Measurements from ENCODE around the gene RPAP2.

The RPAP2 gene

GRCh38 chr1:92333668-92334067 lies 34.8 kb downstream of the RPAP2 start:
- H2AFZ ChIP-seq (ENCODE audit: low read depth, low read length, severe bottlenecking) = no peak overlapping the region
- H3K9me3 ChIP-seq (ENCODE audit: insufficient read depth, low read length) = no peaks in the 10 kb centered on the region
- no peak overlapping the region for H3K4me2 ChIP-seq (ENCODE audit: low read depth, low read length, poor library complexity, severe bottlenecking)
- H3K4me3 ChIP-seq (ENCODE audit: insufficient read depth, low read length, poor library complexity, severe bottlenecking) = no peak overlapping the region
- H4K20me1 ChIP-seq (ENCODE audit: low read depth, low read length) = no peaks in the 10 kb centered on the region
- H3F3A ChIP-seq (ENCODE audit: insufficient read depth) = no peaks in the 10 kb centered on the region
- no peaks in the 10 kb centered on the region for H3K79me2 ChIP-seq (ENCODE audit: insufficient read depth, low read length)
- peaks cover 8% of the 10 kb centered on the region; the same call in 1 of the 2 replicates for H3K36me3 ChIP-seq (ENCODE audit: low read length)
- no peak overlapping the region for H3K9ac ChIP-seq (ENCODE audit: low read length)
- no peaks in the 10 kb centered on the region for H3K27me3 ChIP-seq (ENCODE audit: low read length)
- no peak overlapping the region for H3K27ac ChIP-seq (ENCODE audit: low read depth, low read length)
- no peak for TF ChIP-seq CTCF (IDR thresholded peaks at IDR 0.05; ENCODE audit: insufficient read depth, low read length, poor library complexity, severe bottlenecking)
- no peak for TF ChIP-seq EZH2phosphoT487 (conservative IDR thresholded peaks at IDR 0.05; ENCODE audit: low read length)
- no peaks in the 10 kb centered on the region for H3K9me2 ChIP-seq (replicated peaks; ENCODE audit: insufficient read depth, low read length)

GRCh38 chr1:92340154-92340553 lies 41.3 kb downstream of the RPAP2 start:
- Histone ChIP-seq H3K27ac (ENCODE audit: low read depth, low read length) (no peak overlapping the region), H3K9me3 (ENCODE audit: insufficient read depth, low read length) (no peaks in the 10 kb centered on the region), H3K9me2 (replicated peaks; ENCODE audit: insufficient read depth, low read length) (no peaks in the 10 kb centered on the region), H3K4me3 (ENCODE audit: insufficient read depth, low read length, poor library complexity, severe bottlenecking) (no peak overlapping the region), H4K20me1 (ENCODE audit: low read depth, low read length) (no peaks in the 10 kb centered on the region), H3K79me2 (ENCODE audit: insufficient read depth, low read length) (no peaks in the 10 kb centered on the region), H3K36me3 (ENCODE audit: low read length) (peaks cover 6% of the 10 kb centered on the region; the same call in 1 of the 2 replicates), H3K27me3 (ENCODE audit: low read length) (no peaks in the 10 kb centered on the region), H3K9ac (ENCODE audit: low read length) (no peak overlapping the region), H2AFZ (ENCODE audit: low read depth, low read length, severe bottlenecking) (no peak overlapping the region), H3F3A (ENCODE audit: insufficient read depth) (no peaks in the 10 kb centered on the region), H3K4me2 (ENCODE audit: low read depth, low read length, poor library complexity, severe bottlenecking) (no peak overlapping the region)
- no peak for TF ChIP-seq EZH2phosphoT487 (conservative IDR thresholded peaks at IDR 0.05; ENCODE audit: low read length)
- no peak for TF ChIP-seq CTCF (IDR thresholded peaks at IDR 0.05; ENCODE audit: insufficient read depth, low read length, poor library complexity, severe bottlenecking)

- no peaks in the 10 kb centered on the region for H3K9me3 ChIP-seq (ENCODE audit: insufficient read depth, low read length)
- H3K9ac ChIP-seq (ENCODE audit: low read length) = no peak overlapping the region
- H3K9me2 ChIP-seq (replicated peaks; ENCODE audit: insufficient read depth, low read length) = no peaks in the 10 kb centered on the region
- H3K4me3 ChIP-seq (ENCODE audit: insufficient read depth, low read length, poor library complexity, severe bottlenecking) = no peak overlapping the region
- H3K27ac ChIP-seq (ENCODE audit: low read depth, low read length) = no peak overlapping the region
- peaks cover 2% of the 10 kb centered on the region; the same call in 1 of the 2 replicates for H3K36me3 ChIP-seq (ENCODE audit: low read length)
- H3F3A ChIP-seq (ENCODE audit: insufficient read depth) = no peaks in the 10 kb centered on the region
- no peaks in the 10 kb centered on the region for H4K20me1 ChIP-seq (ENCODE audit: low read depth, low read length)
- no peak overlapping the region for H2AFZ ChIP-seq (ENCODE audit: low read depth, low read length, severe bottlenecking)
- H3K79me2 ChIP-seq (ENCODE audit: insufficient read depth, low read length) = no peaks in the 10 kb centered on the region
- H3K4me2 ChIP-seq (ENCODE audit: low read depth, low read length, poor library complexity, severe bottlenecking) = no peak overlapping the region
- TF ChIP-seq EZH2phosphoT487 (conservative IDR thresholded peaks at IDR 0.05; ENCODE audit: low read length) (no peak), CTCF (IDR thresholded peaks at IDR 0.05; ENCODE audit: insufficient read depth, low read length, poor library complexity, severe bottlenecking) (no peak)
- H3K27me3 ChIP-seq (ENCODE audit: low read length) = no peaks in the 10 kb centered on the region
Observed at GRCh38 chr1:92342401-92342800, 43.5 kb downstream of the RPAP2 start.

All from SU-DHL-6 (cell line).